Measurements from ENCODE around the gene MYCBPAP.

The MYCBPAP gene

DNA sequence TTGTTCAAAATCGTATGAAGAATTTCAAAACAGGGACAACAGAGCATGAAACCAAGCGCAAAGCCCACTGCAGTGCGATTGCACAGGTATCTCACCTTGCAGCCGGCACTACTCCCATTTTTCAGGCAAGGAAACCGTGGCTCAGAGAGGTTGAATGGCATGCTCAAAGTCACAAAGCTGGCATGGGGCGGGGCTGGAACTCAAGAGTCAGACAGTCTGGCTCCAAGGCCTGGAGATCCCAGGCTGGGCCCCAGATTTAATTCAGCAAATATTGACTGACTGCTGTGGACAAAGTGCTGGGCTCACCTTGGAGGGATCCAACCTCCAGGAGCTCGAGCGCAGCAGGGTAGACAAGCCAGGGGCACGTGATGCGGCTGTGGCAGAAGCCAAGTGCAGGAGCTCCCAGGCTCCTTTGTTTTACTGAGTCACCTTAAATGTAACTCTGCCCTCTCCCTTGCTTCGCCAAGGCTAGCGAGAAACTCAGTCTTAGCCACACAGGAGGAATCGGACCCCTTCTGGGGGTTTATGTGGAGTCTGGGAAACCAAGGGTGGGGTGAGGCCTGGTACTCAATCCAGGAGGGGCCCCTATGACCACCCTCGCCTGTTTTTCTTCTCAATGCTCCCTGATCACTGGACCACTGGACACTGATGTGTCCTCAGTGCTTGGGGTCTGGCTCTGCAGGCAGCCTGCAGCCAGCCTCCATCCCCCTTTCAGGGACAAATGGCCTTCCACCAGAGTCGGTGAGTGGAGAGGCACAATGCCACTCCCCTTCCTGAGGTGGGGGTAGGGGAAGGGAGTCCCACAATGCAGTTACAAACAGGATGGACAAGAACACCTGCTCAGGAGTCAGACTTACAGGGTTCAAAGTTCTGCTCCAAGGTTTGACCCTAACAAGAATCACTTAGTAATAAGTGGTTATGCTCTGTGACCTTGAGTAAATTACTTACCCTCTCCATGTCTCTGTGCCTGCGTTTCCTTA is 34.8 kb downstream of the MYCBPAP start:
- peak overlapping the region; percentile 71 for H3K4me2 ChIP-seq
- no peaks in the 10 kb centered on the region for H4K20me1 ChIP-seq (ENCODE audit: insufficient read depth)
- no peaks in the 10 kb centered on the region for H3K79me2 ChIP-seq (ENCODE audit: insufficient read depth, low read depth)
- no peaks in the 10 kb centered on the region for H3K36me3 ChIP-seq (ENCODE audit: insufficient read depth)
- peak overlapping the region; percentile 0; the same call in 1 of the 2 replicates for H3K9ac ChIP-seq
- H3K4me3 ChIP-seq (IDR thresholded peaks at IDR 0.05; ENCODE audit: insufficient read depth, low read depth, low read length) = no peak overlapping the region
- H3K27me3 ChIP-seq (ENCODE audit: insufficient read depth, low read depth) = peaks cover 8% of the 10 kb centered on the region; the same call in 1 of the 2 replicates
- no peak overlapping the region for H3K27ac ChIP-seq
- TF ChIP-seq, protein P1, sequence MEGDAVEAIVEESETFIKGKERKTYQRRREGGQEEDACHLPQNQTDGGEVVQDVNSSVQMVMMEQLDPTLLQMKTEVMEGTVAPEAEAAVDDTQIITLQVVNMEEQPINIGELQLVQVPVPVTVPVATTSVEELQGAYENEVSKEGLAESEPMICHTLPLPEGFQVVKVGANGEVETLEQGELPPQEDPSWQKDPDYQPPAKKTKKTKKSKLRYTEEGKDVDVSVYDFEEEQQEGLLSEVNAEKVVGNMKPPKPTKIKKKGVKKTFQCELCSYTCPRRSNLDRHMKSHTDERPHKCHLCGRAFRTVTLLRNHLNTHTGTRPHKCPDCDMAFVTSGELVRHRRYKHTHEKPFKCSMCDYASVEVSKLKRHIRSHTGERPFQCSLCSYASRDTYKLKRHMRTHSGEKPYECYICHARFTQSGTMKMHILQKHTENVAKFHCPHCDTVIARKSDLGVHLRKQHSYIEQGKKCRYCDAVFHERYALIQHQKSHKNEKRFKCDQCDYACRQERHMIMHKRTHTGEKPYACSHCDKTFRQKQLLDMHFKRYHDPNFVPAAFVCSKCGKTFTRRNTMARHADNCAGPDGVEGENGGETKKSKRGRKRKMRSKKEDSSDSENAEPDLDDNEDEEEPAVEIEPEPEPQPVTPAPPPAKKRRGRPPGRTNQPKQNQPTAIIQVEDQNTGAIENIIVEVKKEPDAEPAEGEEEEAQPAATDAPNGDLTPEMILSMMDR (conservative IDR thresholded peaks at IDR 0.05; ENCODE audit: low read depth, low read length) = no peak
- H2AFZ ChIP-seq (ENCODE audit: low read depth) = peak overlapping the region; percentile 93; the same call in 1 of the 2 replicates
- peaks cover 11% of the 10 kb centered on the region for H3K4me1 ChIP-seq (ENCODE audit: low read depth, poor library complexity, severe bottlenecking)

DNA sequence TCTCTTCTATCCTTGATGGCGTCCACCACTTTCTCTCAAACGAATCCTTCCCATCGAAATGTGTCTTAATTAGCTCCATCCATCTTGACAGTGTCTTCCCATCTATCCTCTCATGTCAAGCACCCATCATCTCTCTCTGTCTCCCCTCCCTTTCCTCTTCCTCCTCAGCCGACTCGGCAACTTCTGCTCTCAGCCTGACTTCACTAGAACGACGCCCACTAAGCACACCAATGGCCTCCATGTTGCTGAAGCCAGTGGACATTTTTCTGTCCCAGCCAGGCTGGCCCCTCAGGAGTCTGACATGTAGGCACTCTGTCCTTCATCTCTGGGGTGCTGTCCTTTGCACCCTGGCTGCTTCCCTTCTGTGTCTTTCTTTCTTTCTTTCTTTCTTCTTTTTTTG is 36.3 kb downstream of the MYCBPAP start:
- Histone ChIP-seq H3K27me3 (ENCODE audit: insufficient read depth, low read depth) (peaks cover 3% of the 10 kb centered on the region; the same call in 1 of the 2 replicates), H3K9ac (no peak overlapping the region), H4K20me1 (ENCODE audit: insufficient read depth) (no peaks in the 10 kb centered on the region), H3K79me2 (ENCODE audit: insufficient read depth, low read depth) (no peaks in the 10 kb centered on the region), H3K27ac (no peak overlapping the region), H3K4me2 (no peak overlapping the region), H2AFZ (ENCODE audit: low read depth) (no peak overlapping the region), H3K36me3 (ENCODE audit: insufficient read depth) (no peaks in the 10 kb centered on the region), H3K4me1 (ENCODE audit: low read depth, poor library complexity, severe bottlenecking) (peaks cover 11% of the 10 kb centered on the region), H3K4me3 (IDR thresholded peaks at IDR 0.05; ENCODE audit: insufficient read depth, low read depth, low read length) (no peak overlapping the region)
- TF ChIP-seq, protein P1 (conservative IDR thresholded peaks at IDR 0.05; ENCODE audit: low read depth, low read length) = no peak

DNA sequence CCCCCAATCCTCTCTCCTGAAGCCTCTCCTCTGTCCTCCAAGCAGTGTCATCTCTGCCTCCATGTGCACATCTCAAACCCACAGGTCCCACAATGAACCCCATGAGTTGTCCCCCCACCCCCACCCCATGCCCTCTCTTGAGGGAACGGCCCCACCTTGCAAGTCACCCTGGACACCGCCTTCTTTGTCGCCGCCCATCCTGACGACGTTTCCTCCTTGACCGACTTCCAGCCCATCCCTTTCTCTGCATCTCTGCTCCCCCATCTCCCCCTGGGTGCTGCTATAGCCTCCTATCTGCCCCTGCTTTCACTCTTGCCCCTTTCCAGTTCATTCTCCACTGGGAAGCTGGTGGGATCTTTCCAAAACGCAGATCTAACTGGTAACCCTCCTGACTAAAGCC is 37.1 kb downstream of the MYCBPAP start:
- Histone ChIP-seq H3K79me2 (ENCODE audit: insufficient read depth, low read depth) (no peaks in the 10 kb centered on the region), H3K36me3 (ENCODE audit: insufficient read depth) (no peaks in the 10 kb centered on the region), H3K4me2 (no peak overlapping the region), H3K4me3 (IDR thresholded peaks at IDR 0.05; ENCODE audit: insufficient read depth, low read depth, low read length) (no peak overlapping the region), H4K20me1 (ENCODE audit: insufficient read depth) (no peaks in the 10 kb centered on the region), H3K9ac (no peak overlapping the region), H2AFZ (ENCODE audit: low read depth) (no peak overlapping the region; the same call in 1 of the 2 replicates), H3K4me1 (ENCODE audit: low read depth, poor library complexity, severe bottlenecking) (peaks cover 11% of the 10 kb centered on the region), H3K27me3 (ENCODE audit: insufficient read depth, low read depth) (peaks cover 3% of the 10 kb centered on the region; the same call in 1 of the 2 replicates), H3K27ac (no peak overlapping the region)
- TF ChIP-seq, protein P1 (conservative IDR thresholded peaks at IDR 0.05; ENCODE audit: low read depth, low read length) = no peak

DNA sequence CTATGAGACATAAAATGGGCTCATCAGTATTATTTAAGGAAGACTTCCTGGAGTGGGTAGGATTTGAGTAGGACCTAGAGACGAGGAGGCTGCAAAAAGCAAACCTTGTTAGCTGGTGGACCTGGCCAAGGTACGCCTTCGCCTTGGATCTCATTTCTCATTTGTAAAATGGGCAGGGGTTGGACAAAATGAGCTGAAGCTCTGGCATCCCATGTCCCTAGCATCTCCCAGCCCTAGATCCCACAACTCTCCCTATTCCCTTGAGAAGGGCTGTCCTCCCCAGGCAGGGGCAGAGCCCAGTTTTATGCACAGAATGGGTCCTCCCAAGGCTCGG is 38.4 kb downstream of the MYCBPAP start:
- H3K4me3 ChIP-seq (IDR thresholded peaks at IDR 0.05; ENCODE audit: insufficient read depth, low read depth, low read length) = no peak overlapping the region
- H3K27ac ChIP-seq = no peak overlapping the region
- H3K36me3 ChIP-seq (ENCODE audit: insufficient read depth) = no peaks in the 10 kb centered on the region
- peak overlapping the region; percentile 23; the same call in 1 of the 2 replicates for H3K4me2 ChIP-seq
- H4K20me1 ChIP-seq (ENCODE audit: insufficient read depth) = no peaks in the 10 kb centered on the region
- H3K27me3 ChIP-seq (ENCODE audit: insufficient read depth, low read depth) = peaks cover 3% of the 10 kb centered on the region; the same call in 1 of the 2 replicates
- H3K4me1 ChIP-seq (ENCODE audit: low read depth, poor library complexity, severe bottlenecking) = peaks cover 11% of the 10 kb centered on the region
- peak overlapping the region; percentile 76; the same call in 1 of the 2 replicates for H3K9ac ChIP-seq
- 0 out of 2 replicates have a peak overlapping the region, but pooled peaks have one; percentile 51 for H2AFZ ChIP-seq (ENCODE audit: low read depth)
- TF ChIP-seq, protein P1 (conservative IDR thresholded peaks at IDR 0.05; ENCODE audit: low read depth, low read length) = no peak
- no peaks in the 10 kb centered on the region for H3K79me2 ChIP-seq (ENCODE audit: insufficient read depth, low read depth)
